Natural killer cell (primary cell): ENCODE measurements around the gene LCN15. TPM values are rescaled to one million over a fixed set of nuclear protein-coding genes. Genes with fewer than 3 reads are reported as not detected.
"Not testable (repeated sequence)": the region's sequence is repeated elsewhere in the genome, so short reads cannot be mapped to it uniquely, and the experiment has no call there.

Source experiments
- ATAC-seq, 3 donors: fragments of 150-1000 bp in 2 of 3; fragments of 200-7000 bp in 1 of 3; cut with Tn5 transposase; 1 replicate in 1 of 3; 2 replicates in 2 of 3; pipeline ENCODE4 v1.10.0; 2021; ENCODE audit warnings: mild to moderate bottlenecking in 2 of 3, moderate library complexity in 2 of 3
- DNase-seq, 2 donors: peaks; one replicate each; pipeline versions ENCODE4 v3.0.0 to v3.0.0-alpha.2; 2013 to 2021; ENCODE audit warnings: mixed read lengths in 1 of 2
- H3K27ac ChIP-seq: one replicate; pipeline ENCODE4 v1.5.1; 2013; ENCODE audit warnings: mild to moderate bottlenecking, low read length
- H3K27me3 ChIP-seq: one replicate; pipeline ENCODE4 v1.6.1; 2013; ENCODE audit warnings: low read length; ENCODE audit not compliant: control insufficient read depth, insufficient read depth
- H3K36me3 ChIP-seq: one replicate; pipeline ENCODE4 v1.6.1; 2013; ENCODE audit warnings: low read length; ENCODE audit not compliant: control insufficient read depth, insufficient read depth
- H3K4me1 ChIP-seq: one replicate; pipeline ENCODE4 v1.6.1; 2013; ENCODE audit warnings: low read length; ENCODE audit not compliant: control insufficient read depth, insufficient read depth
- H3K4me3 ChIP-seq: one replicate; pipeline ENCODE4 v1.5.1; 2013; ENCODE audit warnings: low read length
- H3K9me3 ChIP-seq: one replicate; pipeline ENCODE4 v1.6.1; 2013; ENCODE audit warnings: low read length; ENCODE audit not compliant: control insufficient read depth, insufficient read depth
- H3K27ac Mint-ChIP-seq, 2 donors: one replicate each; pipeline ENCODE4 v1.8.0; 2022; ENCODE audit warnings: mild to moderate bottlenecking in 2 of 2, mixed read lengths in 2 of 2, moderate library complexity in 1 of 2
- H3K27me3 Mint-ChIP-seq, 2 donors: one replicate each; pipeline ENCODE4 v1.8.0; 2022; ENCODE audit warnings: low read depth in 2 of 2, mixed read lengths in 2 of 2
- H3K36me3 Mint-ChIP-seq: one replicate; pipeline ENCODE4 v1.8.0; 2022; ENCODE audit warnings: mixed read lengths
- H3K4me1 Mint-ChIP-seq, 2 donors: one replicate each; pipeline ENCODE4 v1.8.0; 2022; ENCODE audit warnings: mixed read lengths in 2 of 2
- H3K4me3 Mint-ChIP-seq: one replicate; pipeline ENCODE4 v1.8.0; 2022; ENCODE audit warnings: mild to moderate bottlenecking, moderate library complexity, mixed read lengths
- H3K9me3 Mint-ChIP-seq, 2 donors: one replicate each; pipeline ENCODE4 v1.8.0; 2022; ENCODE audit warnings: mixed read lengths in 2 of 2
- CTCF ChIP-seq: fragments of 200-600 bp; IDR thresholded peaks from one replicate; pipeline ENCODE4 v1.8.0; 2022; ENCODE audit warnings: antibody characterized with exemption
- WGBS: methylation state at CpG from one replicate; pipeline ENCODE4 v1.1.7; 2013; ENCODE audit warnings: missing lambda C conversion rate; ENCODE audit not compliant: insufficient coverage; 5-methylcytosine and 5-hydroxymethylcytosine counted together
- intact Hi-C: fragments of 100-400 bp; cut with micrococcal nuclease; formaldehyde crosslinking; loops from one replicate; pipeline ENCODE4 v1.14.2; 2022
- total RNA-seq, 4 donors: library from RNA; stranded (reverse); fragments of 120-200 nt in 1 of 4; gene quantifications; one replicate each; pipeline versions ENCODE4 v1.2.3 to v1.2.4, GENCODE V29; 2013 to 2022

The LCN15 gene
- total RNA-seq, 3 donors from 2014 or later (not counting 1 experiment from before 2014, with no cell fraction given), result not detected

- ATAC-seq, result no peak
- intact Hi-C loops, result loop anchor here (5.0 kb wide), 1 partner anchor 451 kb away; the partner anchor contains the start of gene TUBB4B
Observed at GRCh38 chr9:136791516-136792276, 27.4 kb upstream of the LCN15 start.

GRCh38 chr9:136790640-136791515 is 26.6 kb upstream of the LCN15 start, which contains the start of gene TMEM141:
TMEM141 (plus strand) TSS chr9:136791344; CDS start chr9:136791371, 27 bp downstream.
- Mint-ChIP-seq H3K36me3 (no peaks in the 10 kb centered on the region), H3K4me3 (peak within 1 kb of the TSS; percentile 80), H3K27ac (peak within 1 kb of the TSS; percentile 89 to 91), H3K4me1 (peaks cover 27 to 34% of the 10 kb centered on the region in 2 donors), H3K27me3 (peaks cover 0 to 4% of the 10 kb centered on the region in 2 donors), H3K9me3 (no peaks in the 10 kb centered on the region)
- TF ChIP-seq CTCF, result no peak
- ATAC-seq (peak; percentile 84 to 96 (median 86)), DNase-seq (peak; percentile 99 to 100)
- Histone ChIP-seq H3K9me3 (no peaks in the 10 kb centered on the region), H3K27me3 (no peaks in the 10 kb centered on the region), H3K36me3 (peaks cover 9% of the 10 kb centered on the region), H3K27ac (peak within 1 kb of the TSS; percentile 88), H3K4me1 (peaks cover 43% of the 10 kb centered on the region), H3K4me3 (peak within 1 kb of the TSS; percentile 66)
- intact Hi-C loops, result loop anchor here (5.0 kb wide), 1 partner anchor 451 kb away; the partner anchor contains the start of gene TUBB4B
- WGBS, result under 1% methylated on average over 70 of the region's 70 CpGs

More at GRCh38 chr9:136791516-136792276, 27.4 kb upstream of the LCN15 start:
- peaks cover 31 to 34% of the 10 kb centered on the region in 2 donors for H3K4me1 Mint-ChIP-seq
- Histone ChIP-seq H3K4me1 (peaks cover 43% of the 10 kb centered on the region), H3K27ac (peak overlapping the region; percentile 88), H3K4me3 (peak overlapping the region; percentile 66), H3K9me3 (no peaks in the 10 kb centered on the region), H3K36me3 (peaks cover 9% of the 10 kb centered on the region), H3K27me3 (no peaks in the 10 kb centered on the region)
- peak; percentile 96 for TF ChIP-seq CTCF
- H3K4me3 Mint-ChIP-seq, result peak overlapping the region; percentile 80
- H3K27me3 Mint-ChIP-seq, result peaks cover 0 to 4% of the 10 kb centered on the region in 2 donors
- under 1% methylated on average over 29 of the region's 29 CpGs for WGBS
- H3K36me3 Mint-ChIP-seq, result no peaks in the 10 kb centered on the region
- H3K9me3 Mint-ChIP-seq, result no peaks in the 10 kb centered on the region
- DNase-seq, result peak; percentile 62 to 80
- peak overlapping the region; percentile 89 to 91 for H3K27ac Mint-ChIP-seq

- Histone ChIP-seq H3K4me3 (no peak overlapping the region), H3K27ac (peak overlapping the region; percentile 38), H3K9me3 (no peaks in the 10 kb centered on the region), H3K4me1 (peaks cover 43% of the 10 kb centered on the region), H3K36me3 (peaks cover 9% of the 10 kb centered on the region), H3K27me3 (no peaks in the 10 kb centered on the region)
- DNase-seq (no peak), ATAC-seq (no peak)
- Mint-ChIP-seq H3K36me3 (no peaks in the 10 kb centered on the region), H3K9me3 (no peaks in the 10 kb centered on the region), H3K4me3 (no peak overlapping the region), H3K4me1 (peaks cover 27 to 34% of the 10 kb centered on the region in 2 donors), H3K27me3 (peaks cover 0 to 4% of the 10 kb centered on the region in 2 donors), H3K27ac (peak overlapping the region; percentile 91 to 96)
- WGBS, result 94% methylated on average over 3 of the region's 3 CpGs
- no peak for TF ChIP-seq CTCF
- intact Hi-C loops, result loop anchor here (5.0 kb wide), 1 partner anchor 53 kb away; the partner anchor contains the start of gene AJM1
Observed at GRCh38 chr9:136789523-136789937, 25.2 kb upstream of the LCN15 start.

GRCh38 chr9:136788644-136789522 is 24.6 kb upstream of the LCN15 start:
- Histone ChIP-seq H3K27ac (peak overlapping the region; percentile 38), H3K4me1 (peaks cover 43% of the 10 kb centered on the region)
- H3K36me3 ChIP-seq, H3K4me3 ChIP-seq, ATAC-seq, H3K9me3 Mint-ChIP-seq, H3K27me3 ChIP-seq, H3K9me3 ChIP-seq, H3K27me3 Mint-ChIP-seq, H3K36me3 Mint-ChIP-seq: not testable (repeated sequence)
- WGBS, result 56% methylated on average over 25 of the region's 27 CpGs
- DNase-seq, result peak; percentile 28 to 35
- H3K4me1 Mint-ChIP-seq, result peaks cover 27 to 34% of the 10 kb centered on the region in 2 donors
- peak overlapping the region; percentile 91 to 96 for H3K27ac Mint-ChIP-seq
- intact Hi-C loops, result loop anchor here (1.0 to 5.0 kb wide), 2 partner anchors 53 to 246 kb away; partner anchors contain the start of gene AJM1
- peak overlapping the region; percentile 85 for H3K4me3 Mint-ChIP-seq
